ENCODE measurements around the gene HGD. TPM values are rescaled to one million over a fixed set of nuclear protein-coding genes. Genes with fewer than 3 reads are reported as not detected.

HGD gene
- total RNA-seq, 1 experiment from 2014 or later: 0.59 TPM

DNA sequence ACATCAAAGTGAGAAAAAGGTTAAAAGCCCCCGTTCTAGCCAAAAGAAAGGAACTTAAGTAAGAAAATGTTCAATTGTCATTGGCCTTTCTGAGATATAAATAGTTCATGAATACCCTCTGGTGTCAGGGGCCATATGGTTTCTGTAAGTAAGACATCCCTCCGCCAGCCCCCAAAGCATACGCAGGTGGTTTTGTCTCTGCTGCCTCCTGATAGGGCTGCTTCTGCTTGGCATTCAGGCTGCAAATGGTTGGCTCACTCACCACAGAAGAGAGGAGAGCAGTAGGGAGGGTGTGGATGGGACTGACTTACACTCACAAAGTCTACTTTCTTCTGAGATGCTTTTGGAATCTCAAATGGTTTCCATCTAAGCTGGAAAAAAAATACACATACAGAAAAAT is 29.8 kb downstream of the HGD start:
- BruUV-seq (replicated peaks): no TSS peak
- no peak for ATAC-seq
- no peaks in the 10 kb centered on the region for H3K9me3 ChIP-seq (ENCODE audit: control insufficient read depth in 1 of 2, insufficient read depth in 1 of 2, low read depth in 1 of 2, low read length in 2 of 2)
- DNase-seq (ENCODE audit: low read depth, low spot score): no peak
- no peak overlapping the region for H2AFZ ChIP-seq (ENCODE audit: low read depth, low read length, poor library complexity, severe bottlenecking)
- H3K36me3 ChIP-seq (ENCODE audit: control insufficient read depth in 1 of 2, insufficient read depth in 2 of 2, low read length in 2 of 2): no peaks in the 10 kb centered on the region
- H3K27ac ChIP-seq (ENCODE audit: low read depth, low read length): no peak overlapping the region
- H3K9ac ChIP-seq (ENCODE audit: low read length): no peak overlapping the region
- CTCF ChIA-PET: no interaction called here
- H3K4me2 ChIP-seq (ENCODE audit: low read length): no peak overlapping the region
- H4K20me1 ChIP-seq (ENCODE audit: insufficient read depth): no peaks in the 10 kb centered on the region
- no peaks in the 10 kb centered on the region for H3K27me3 ChIP-seq (ENCODE audit: insufficient read depth, low read length)
- RAD21 ChIA-PET (ENCODE audit: low non-redundant PET in 1 of 2, low total read pairs in 2 of 2, uncharacterized antibody in 2 of 2, unreplicated experiment in 2 of 2): no interaction called here
- POLR2A ChIA-PET: no interaction called here
- H3K79me2 ChIP-seq (ENCODE audit: insufficient read depth, low read length): no peaks in the 10 kb centered on the region
- no peaks in the 10 kb centered on the region for H3K9me2 ChIP-seq (ENCODE audit: insufficient read depth)
- H3K4me3 ChIP-seq (replicated peaks in 1 of 2; ENCODE audit: low read depth in 1 of 2, low read length in 2 of 2): no peak overlapping the region
- no peaks in the 10 kb centered on the region for H3K4me1 ChIP-seq (ENCODE audit: control insufficient read depth in 1 of 2, insufficient read depth in 2 of 2, low read length in 2 of 2)
- TF ChIP-seq, protein P1, sequence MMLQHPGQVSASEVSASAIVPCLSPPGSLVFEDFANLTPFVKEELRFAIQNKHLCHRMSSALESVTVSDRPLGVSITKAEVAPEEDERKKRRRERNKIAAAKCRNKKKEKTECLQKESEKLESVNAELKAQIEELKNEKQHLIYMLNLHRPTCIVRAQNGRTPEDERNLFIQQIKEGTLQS (IDR thresholded peaks at IDR 0.05): no peak
- TF ChIP-seq SP1 (IDR thresholded peaks at IDR 0.05; ENCODE audit: low read depth): no peak
- TF ChIP-seq CTCF (IDR thresholded peaks at IDR 0.05 in 2 of 3, conservative IDR thresholded peaks at IDR 0.05 in 1 of 3; ENCODE audit: borderline replicate concordance in 1 of 3, insufficient read depth in 1 of 3, low read depth in 2 of 3, low read length in 2 of 3): no peak
- TF ChIP-seq SRF (IDR thresholded peaks at IDR 0.05; ENCODE audit: low read depth): no peak
- no peak for TF ChIP-seq ZNF274 (IDR thresholded peaks at IDR 0.05; ENCODE audit: low read depth, low read length)
- TF ChIP-seq EZH2phosphoT487 (IDR thresholded peaks at IDR 0.05; ENCODE audit: borderline replicate concordance): no peak
- TF ChIP-seq POLR2A (IDR thresholded peaks at IDR 0.05; ENCODE audit: borderline replicate concordance, extremely low read depth, insufficient read depth, insufficient read length): no peak
- TF ChIP-seq ELF1 (IDR thresholded peaks at IDR 0.05; ENCODE audit: borderline replicate concordance, low read depth): no peak
- TF ChIP-seq JUND (IDR thresholded peaks at IDR 0.05): no peak
- no peak for TF ChIP-seq REST (IDR thresholded peaks at IDR 0.05; ENCODE audit: low read depth)
- TF ChIP-seq FOSL1 (IDR thresholded peaks at IDR 0.05; ENCODE audit: low read depth): no peak
- no peak for TF ChIP-seq TCF7L2 (IDR thresholded peaks at IDR 0.05; ENCODE audit: borderline replicate concordance, extremely low read depth, insufficient read depth, insufficient read length)
- TF ChIP-seq YY1 (IDR thresholded peaks at IDR 0.05; ENCODE audit: extremely low read depth, insufficient replicate concordance, low read depth, low read length): no peak
- no peak for TF ChIP-seq EZH2 (IDR thresholded peaks at IDR 0.05)
- no peak for TF ChIP-seq CEBPB (IDR thresholded peaks at IDR 0.05; ENCODE audit: low read depth)
- no peak for TF ChIP-seq SIN3A (IDR thresholded peaks at IDR 0.05; ENCODE audit: low read depth)
- TF ChIP-seq ZBTB33 (IDR thresholded peaks at IDR 0.05; ENCODE audit: extremely low read depth, insufficient replicate concordance, low read length): no peak
- no peak for TF ChIP-seq ZFX (IDR thresholded peaks at IDR 0.05)
- intact Hi-C loops (cut with micrococcal nuclease): no loop called here
